ENCODE results near the gene BTBD9. TPM values are rescaled to one million over a fixed set of nuclear protein-coding genes. Genes with fewer than 3 reads are reported as not detected.

BTBD9 gene
- total and polyA plus RNA-seq, 7 experiments from 2014 or later = 12.7 to 58.8 (median 37.8) TPM

DNA sequence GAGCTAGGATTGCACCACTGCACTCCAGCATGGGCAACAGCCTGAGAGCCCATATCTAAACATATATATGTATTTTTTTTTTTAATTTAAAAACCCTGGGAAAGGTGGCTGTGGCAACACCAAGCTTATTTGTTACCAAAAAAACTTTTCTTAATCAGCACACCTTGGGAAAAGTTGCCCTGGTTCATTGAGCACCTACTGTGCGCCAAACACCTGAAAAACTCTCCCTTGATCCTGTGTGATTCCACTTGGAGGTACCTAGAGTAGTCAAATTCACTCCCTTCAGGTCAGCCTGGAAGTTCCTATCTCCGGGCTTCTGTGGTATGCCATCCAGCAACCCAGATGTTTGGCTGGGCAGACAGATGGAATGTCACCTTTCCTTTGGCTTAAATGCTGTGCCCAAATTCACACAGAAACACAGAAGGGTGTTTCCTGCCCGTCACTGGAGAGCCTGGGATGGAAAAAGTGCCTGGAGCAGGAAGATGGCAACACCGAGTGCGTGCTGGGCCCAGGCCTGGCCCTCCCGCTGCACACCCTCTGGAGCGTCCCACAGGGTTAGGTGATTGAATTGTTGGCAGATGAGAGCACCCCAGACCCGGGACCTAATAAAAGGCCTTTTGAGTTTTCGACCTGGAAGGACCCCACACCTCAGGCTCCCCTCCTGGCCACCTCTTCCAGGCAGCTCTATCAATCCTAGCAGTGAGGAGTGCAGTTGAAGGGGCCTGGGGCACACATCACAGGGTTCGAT lies 482.7 kb downstream of the BTBD9 start:
- H3K36me3 ChIP-seq (ENCODE audit: control insufficient read depth in 2 of 3, insufficient read depth in 3 of 3, low read length in 3 of 3) = peaks cover 0 to 15% (median 0%) of the 10 kb centered on the region in 3 experiments
- H3K36me3 Mint-ChIP-seq = peaks cover 0 to 42% (median 28%) of the 10 kb centered on the region in 5 donors
- no peak overlapping the region for H3K4me3 ChIP-seq (ENCODE audit: low read length)
- no peaks in the 10 kb centered on the region for H3K27me3 Mint-ChIP-seq
- no peaks in the 10 kb centered on the region for H3K4me1 ChIP-seq (ENCODE audit: control insufficient read depth in 2 of 2, insufficient read depth in 2 of 2, low read length in 2 of 2)
- intact Hi-C loops (cut with micrococcal nuclease) = no loop called here
- ATAC-seq (no peak), DNase-seq (no peak)
- peaks cover 0 to 8% (median 2%) of the 10 kb centered on the region in 7 donors for H3K4me1 Mint-ChIP-seq
- H3K27me3 ChIP-seq (ENCODE audit: control insufficient read depth in 2 of 2, insufficient read depth in 2 of 2, low read length in 2 of 2) = no peaks in the 10 kb centered on the region
- peaks cover 0 to 9% (median 2%) of the 10 kb centered on the region in 11 donors for H3K9me3 Mint-ChIP-seq
- H3K4me3 Mint-ChIP-seq = no peak overlapping the region
- H3K9me3 ChIP-seq (ENCODE audit: control insufficient read depth in 2 of 3, low read length in 3 of 3) = no peaks in the 10 kb centered on the region
- H3K27ac Mint-ChIP-seq = peak overlapping the region in 2 of 9 donors; percentile 43 to 76
- ChIA-PET POLR2A (no interaction called here), CTCF (no interaction called here)
- H3K27ac ChIP-seq (ENCODE audit: low read depth, low read length) = no peak overlapping the region

DNA sequence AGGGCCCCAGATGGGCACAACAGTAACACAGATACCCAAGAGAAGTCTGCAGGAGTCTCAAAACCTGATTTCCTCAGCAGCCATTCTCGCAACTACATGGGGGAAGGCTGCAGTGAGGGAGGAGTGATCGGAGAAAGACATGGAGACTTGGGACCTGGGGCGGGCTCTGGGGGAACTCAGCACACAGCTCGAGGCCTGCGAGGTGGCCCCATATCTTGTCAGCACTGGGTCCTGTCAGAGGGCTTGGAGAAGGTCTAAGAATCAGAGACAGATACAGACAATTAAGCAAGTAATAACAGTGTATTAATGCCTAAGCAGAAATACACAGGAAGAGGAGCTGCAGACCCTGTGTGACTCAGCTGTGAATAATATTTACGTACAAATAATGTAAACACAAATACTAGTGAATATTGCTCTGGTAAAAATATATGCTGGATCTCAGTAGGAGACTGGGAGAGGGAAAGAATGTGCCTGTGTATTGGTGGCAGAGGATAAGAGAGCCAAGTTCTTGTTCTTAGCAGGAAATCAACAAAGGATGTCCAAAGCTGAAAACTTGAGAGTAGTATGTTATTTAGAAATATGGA lies 484.0 kb downstream of the BTBD9 start:
- no peak for ATAC-seq
- H3K4me1 Mint-ChIP-seq = peaks cover 0 to 10% (median 0%) of the 10 kb centered on the region in 7 donors
- ChIA-PET CTCF (no interaction called here), POLR2A (no interaction called here)
- peaks cover 0 to 38% (median 28%) of the 10 kb centered on the region in 5 donors for H3K36me3 Mint-ChIP-seq
- DNase-seq = no peak
- Histone ChIP-seq H3K27ac (ENCODE audit: low read depth, low read length) (no peak overlapping the region), H3K27me3 (ENCODE audit: control insufficient read depth in 2 of 2, insufficient read depth in 2 of 2, low read length in 2 of 2) (no peaks in the 10 kb centered on the region), H3K4me3 (ENCODE audit: low read length) (no peak overlapping the region), H3K9me3 (ENCODE audit: control insufficient read depth in 2 of 3, low read length in 3 of 3) (no peaks in the 10 kb centered on the region), H3K36me3 (ENCODE audit: control insufficient read depth in 2 of 3, insufficient read depth in 3 of 3, low read length in 3 of 3) (peaks cover 0 to 26% (median 0%) of the 10 kb centered on the region in 3 experiments), H3K4me1 (ENCODE audit: control insufficient read depth in 2 of 2, insufficient read depth in 2 of 2, low read length in 2 of 2) (no peaks in the 10 kb centered on the region)
- no peak overlapping the region for H3K4me3 Mint-ChIP-seq
- H3K27me3 Mint-ChIP-seq = no peaks in the 10 kb centered on the region
- peaks cover 0 to 9% (median 2%) of the 10 kb centered on the region in 11 donors for H3K9me3 Mint-ChIP-seq
- intact Hi-C loops (cut with micrococcal nuclease) = no loop called here
- H3K27ac Mint-ChIP-seq = peak overlapping the region in 3 of 9 donors; percentile 6 to 49 (median 17)

DNA sequence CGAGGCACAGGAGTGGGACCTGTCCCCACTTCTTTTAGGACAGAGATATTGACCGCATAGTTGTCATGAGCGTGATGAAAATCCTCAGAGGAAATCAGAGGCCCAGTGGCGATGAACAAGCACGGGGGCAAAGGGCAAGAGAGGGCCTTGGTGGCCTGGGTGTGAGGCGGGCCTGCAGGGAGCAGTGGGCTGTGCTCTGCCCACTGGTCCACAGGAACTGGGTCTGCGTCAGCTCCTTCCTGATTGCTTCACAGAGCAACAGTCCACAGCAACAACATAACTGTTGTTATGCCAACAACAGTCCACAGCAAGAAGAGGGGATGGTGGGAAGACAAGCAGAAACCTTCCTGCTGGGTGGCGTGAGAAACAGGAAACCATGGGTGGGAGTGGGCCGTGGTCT lies 484.6 kb downstream of the BTBD9 start:
- Histone ChIP-seq H3K4me1 (ENCODE audit: control insufficient read depth in 2 of 2, insufficient read depth in 2 of 2, low read length in 2 of 2) (no peaks in the 10 kb centered on the region), H3K9me3 (ENCODE audit: control insufficient read depth in 2 of 3, low read length in 3 of 3) (no peaks in the 10 kb centered on the region), H3K27me3 (ENCODE audit: control insufficient read depth in 2 of 2, insufficient read depth in 2 of 2, low read length in 2 of 2) (no peaks in the 10 kb centered on the region), H3K4me3 (ENCODE audit: low read length) (no peak overlapping the region), H3K36me3 (ENCODE audit: control insufficient read depth in 2 of 3, insufficient read depth in 3 of 3, low read length in 3 of 3) (peaks cover 0 to 26% (median 0%) of the 10 kb centered on the region in 3 experiments), H3K27ac (ENCODE audit: low read depth, low read length) (no peak overlapping the region)
- ChIA-PET POLR2A (no interaction called here), CTCF (no interaction called here)
- no peak overlapping the region for H3K4me3 Mint-ChIP-seq
- H3K9me3 Mint-ChIP-seq = peaks cover 0 to 9% (median 1%) of the 10 kb centered on the region in 11 donors
- H3K27ac Mint-ChIP-seq = peak overlapping the region in 5 of 9 donors; percentile 17 to 76 (median 49)
- intact Hi-C loops (cut with micrococcal nuclease) = no loop called here
- no peak for DNase-seq
- peak; percentile 78 for ATAC-seq
- H3K36me3 Mint-ChIP-seq = peaks cover 0 to 36% (median 25%) of the 10 kb centered on the region in 5 donors
- H3K4me1 Mint-ChIP-seq = peaks cover 0 to 14% (median 0%) of the 10 kb centered on the region in 7 donors
- H3K27me3 Mint-ChIP-seq = no peaks in the 10 kb centered on the region

DNA sequence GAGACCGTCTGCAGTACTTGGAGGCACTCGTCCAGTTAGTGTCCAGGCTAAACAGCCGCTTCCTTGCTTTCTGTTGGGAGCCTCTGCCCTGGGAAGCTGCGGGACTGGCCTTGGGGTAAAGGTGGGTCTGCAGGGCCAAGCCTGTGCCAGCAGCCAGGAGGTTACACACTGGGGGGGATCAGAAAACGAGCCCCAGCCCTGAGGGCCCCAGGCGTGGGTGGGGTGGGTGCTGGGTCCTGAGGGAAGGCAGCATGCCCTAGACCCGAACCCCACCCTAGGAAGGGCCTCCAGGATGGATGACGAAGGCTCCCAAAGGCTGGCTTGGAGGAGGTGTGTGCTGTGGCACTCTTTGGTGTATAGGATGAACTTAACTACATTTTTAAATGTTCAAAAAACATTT lies 485.0 kb downstream of the BTBD9 start:
- Mint-ChIP-seq H3K36me3 (peaks cover 0 to 31% (median 21%) of the 10 kb centered on the region in 5 donors), H3K27ac (peak overlapping the region in 2 of 9 donors; percentile 49 to 69), H3K9me3 (peaks cover 0 to 9% (median 1%) of the 10 kb centered on the region in 11 donors), H3K4me3 (no peak overlapping the region), H3K27me3 (no peaks in the 10 kb centered on the region), H3K4me1 (peaks cover 0 to 14% (median 0%) of the 10 kb centered on the region in 7 donors)
- DNase-seq (no peak), ATAC-seq (no peak)
- intact Hi-C loops (cut with micrococcal nuclease) = no loop called here
- Histone ChIP-seq H3K27ac (ENCODE audit: low read depth, low read length) (no peak overlapping the region), H3K36me3 (ENCODE audit: control insufficient read depth in 2 of 3, insufficient read depth in 3 of 3, low read length in 3 of 3) (peaks cover 0 to 26% (median 0%) of the 10 kb centered on the region in 3 experiments), H3K4me3 (ENCODE audit: low read length) (no peak overlapping the region), H3K27me3 (ENCODE audit: control insufficient read depth in 2 of 2, insufficient read depth in 2 of 2, low read length in 2 of 2) (no peaks in the 10 kb centered on the region), H3K9me3 (ENCODE audit: control insufficient read depth in 2 of 3, low read length in 3 of 3) (no peaks in the 10 kb centered on the region), H3K4me1 (ENCODE audit: control insufficient read depth in 2 of 2, insufficient read depth in 2 of 2, low read length in 2 of 2) (no peaks in the 10 kb centered on the region)
- ChIA-PET CTCF (no interaction called here), POLR2A (no interaction called here)

DNA sequence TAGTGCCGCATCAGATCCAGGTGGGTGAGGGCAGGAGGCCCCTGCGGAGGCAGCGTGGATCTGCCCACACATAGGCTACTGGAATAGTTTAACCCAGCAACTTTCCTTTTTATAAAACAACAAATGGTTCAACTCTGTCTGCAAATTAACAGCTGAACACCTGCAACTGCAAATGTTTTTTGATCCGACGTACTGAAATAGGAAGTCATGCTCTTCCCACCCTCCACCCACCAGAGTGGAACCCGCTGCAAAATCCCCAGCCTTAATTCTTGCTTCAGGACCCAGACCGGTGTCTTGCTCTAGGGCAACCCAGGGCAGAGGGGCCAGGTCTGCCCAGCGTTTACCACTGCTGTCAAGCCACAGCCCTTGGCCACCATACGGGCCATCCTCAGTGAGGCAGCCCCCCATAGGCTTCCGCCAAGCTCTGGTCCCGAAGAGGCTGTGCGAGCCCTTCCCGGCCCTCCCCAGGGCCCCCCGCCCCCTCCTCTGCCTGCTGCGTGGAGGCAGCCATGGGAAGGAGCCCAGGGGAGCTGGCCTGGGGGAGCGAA lies 485.9 kb downstream of the BTBD9 start:
- H3K27me3 ChIP-seq (ENCODE audit: control insufficient read depth in 2 of 2, insufficient read depth in 2 of 2, low read length in 2 of 2) = no peaks in the 10 kb centered on the region
- peak overlapping the region in 2 of 9 donors; percentile 25 to 26 for H3K27ac Mint-ChIP-seq
- intact Hi-C loops (cut with micrococcal nuclease) = no loop called here
- H3K9me3 ChIP-seq (ENCODE audit: control insufficient read depth in 2 of 3, low read length in 3 of 3) = no peaks in the 10 kb centered on the region
- H3K36me3 ChIP-seq (ENCODE audit: control insufficient read depth in 2 of 3, insufficient read depth in 3 of 3, low read length in 3 of 3) = peaks cover 0 to 26% (median 0%) of the 10 kb centered on the region in 3 experiments
- no peaks in the 10 kb centered on the region for H3K4me1 ChIP-seq (ENCODE audit: control insufficient read depth in 2 of 2, insufficient read depth in 2 of 2, low read length in 2 of 2)
- H3K4me1 Mint-ChIP-seq = peaks cover 0 to 11% (median 3%) of the 10 kb centered on the region in 7 donors
- ChIA-PET CTCF (no interaction called here), POLR2A (no interaction called here)
- ATAC-seq (no peak), DNase-seq (no peak)
- H3K27ac ChIP-seq (ENCODE audit: low read depth, low read length) = no peak overlapping the region
- H3K4me3 Mint-ChIP-seq = no peak overlapping the region
- peaks cover 0 to 4% (median 2%) of the 10 kb centered on the region in 11 donors for H3K9me3 Mint-ChIP-seq
- H3K36me3 Mint-ChIP-seq = peaks cover 0 to 25% (median 14%) of the 10 kb centered on the region in 5 donors
- no peaks in the 10 kb centered on the region for H3K27me3 Mint-ChIP-seq
- H3K4me3 ChIP-seq (ENCODE audit: low read length) = no peak overlapping the region

DNA sequence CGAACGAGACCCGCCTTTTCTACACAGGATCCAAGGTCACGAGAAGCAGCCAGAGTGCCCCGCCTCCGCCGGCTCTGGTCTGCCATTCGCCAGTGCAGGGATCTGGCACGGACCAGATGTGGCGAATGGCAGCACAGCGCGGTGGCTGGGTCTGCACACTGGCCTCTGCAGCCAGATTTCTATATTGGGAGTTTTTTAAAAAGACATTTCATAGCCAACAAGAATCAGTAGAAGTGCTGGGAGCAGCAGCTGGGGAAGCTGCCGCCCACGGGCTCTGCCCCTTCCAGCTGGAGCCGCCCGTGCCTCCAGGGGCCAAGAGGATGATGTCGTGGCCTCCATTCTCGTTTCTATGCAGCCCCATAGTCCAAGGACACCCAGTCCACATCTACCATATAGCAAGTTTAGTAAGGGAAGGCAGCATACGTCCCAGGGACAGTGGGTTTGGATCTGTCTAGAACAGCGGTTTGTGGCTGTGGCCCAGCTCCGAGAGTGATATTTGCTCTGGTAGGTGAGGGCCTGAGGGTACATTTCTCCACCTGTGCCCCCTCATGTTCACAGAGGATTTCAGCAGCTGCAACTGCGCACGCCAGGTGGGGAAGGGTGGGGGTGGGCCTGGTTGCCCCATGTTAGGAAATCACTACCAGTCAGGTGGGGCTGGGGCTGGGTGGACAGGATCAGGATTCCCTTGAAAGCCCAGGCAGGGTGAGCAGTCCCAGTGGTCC lies 486.5 kb downstream of the BTBD9 start:
- POLR2A ChIA-PET = no interaction called here

More for the DNA sequence above, 486.5 kb downstream of the BTBD9 start:
- no peak overlapping the region for H3K4me3 ChIP-seq (ENCODE audit: low read length)
- no peak overlapping the region for H3K4me3 Mint-ChIP-seq
- H3K4me1 Mint-ChIP-seq = peaks cover 0 to 6% (median 4%) of the 10 kb centered on the region in 7 donors
- no peaks in the 10 kb centered on the region for H3K4me1 ChIP-seq (ENCODE audit: control insufficient read depth in 2 of 2, insufficient read depth in 2 of 2, low read length in 2 of 2)
- H3K9me3 ChIP-seq (ENCODE audit: control insufficient read depth in 2 of 3, low read length in 3 of 3) = no peaks in the 10 kb centered on the region
- no peak overlapping the region for H3K27ac ChIP-seq (ENCODE audit: low read depth, low read length)
- CTCF ChIA-PET = no interaction called here
- peaks cover 0 to 3% (median 0%) of the 10 kb centered on the region in 11 donors for H3K9me3 Mint-ChIP-seq
- no peaks in the 10 kb centered on the region for H3K27me3 Mint-ChIP-seq
- H3K27me3 ChIP-seq (ENCODE audit: control insufficient read depth in 2 of 2, insufficient read depth in 2 of 2, low read length in 2 of 2) = no peaks in the 10 kb centered on the region
- ATAC-seq (no peak), DNase-seq (no peak)
- peaks cover 0 to 26% (median 0%) of the 10 kb centered on the region in 3 experiments for H3K36me3 ChIP-seq (ENCODE audit: control insufficient read depth in 2 of 3, insufficient read depth in 3 of 3, low read length in 3 of 3)
- peak overlapping the region in 2 of 9 donors; percentile 41 to 69 for H3K27ac Mint-ChIP-seq
- intact Hi-C loops (cut with micrococcal nuclease) = no loop called here
- peaks cover 0 to 20% (median 8%) of the 10 kb centered on the region in 5 donors for H3K36me3 Mint-ChIP-seq

Measured in naive thymus-derived CD4-positive, alpha-beta T cell (primary cell).